ENCODE results near the gene HGF. TPM values are rescaled to one million over a fixed set of nuclear protein-coding genes. Genes with fewer than 3 reads are reported as not detected.

HGF gene
- polyA plus RNA-seq, 1 of the 3 experiments (the other 2 are of a cell fraction), result 1.5 TPM

- no peak overlapping the region for H3K4me3 ChIP-seq (ENCODE audit: low read depth in 2 of 2, low read length in 1 of 2)
- H3K9me2 ChIP-seq, result no peaks in the 10 kb centered on the region
- H3K4me1 ChIP-seq (ENCODE audit: control insufficient read depth in 1 of 2, insufficient read depth in 2 of 2, low read depth in 1 of 2, low read length in 1 of 2), result peaks cover 0 to 25% of the 10 kb centered on the region in 2 experiments; a peak in 2 of 4 replicates
- POLR2A ChIA-PET, result no interaction called here
- H3K36me3 ChIP-seq (replicated peaks in 1 of 2; ENCODE audit: control insufficient read depth in 1 of 2, insufficient read depth in 2 of 2, low read length in 1 of 2), result no peaks in the 10 kb centered on the region
- WGBS (ENCODE audit: low lambda C conversion rate), result 92% methylated on average over 5 of the region's 5 CpGs
- CTCF ChIA-PET, result interaction anchor here (1.0 to 1.7 kb wide), 7 partner anchors 20 to 277 kb away, joined by 3 to 7 read pairs (median 3); no protein-coding TSS in a partner anchor
- TF ChIP-seq CTCF (IDR thresholded peaks at IDR 0.05), result peak; percentile 33
- TF ChIP-seq SMC3 (IDR thresholded peaks at IDR 0.05; ENCODE audit: low read depth, low read length), result 0 out of 2 replicates have a peak, but pooled peaks have one; percentile 17
- no peak for TF ChIP-seq TCF12 (IDR thresholded peaks at IDR 0.05)
- H3K4me2 ChIP-seq, result no peak overlapping the region
- H3F3A ChIP-seq (replicated peaks; ENCODE audit: insufficient read depth), result no peaks in the 10 kb centered on the region
- no peak for DNase-seq
- H3K27me3 ChIP-seq (ENCODE audit: insufficient read depth), result no peaks in the 10 kb centered on the region
- H3K9ac ChIP-seq, result no peak overlapping the region
- H4K20me1 ChIP-seq (ENCODE audit: insufficient read depth), result no peaks in the 10 kb centered on the region
- H3K27ac ChIP-seq (ENCODE audit: low read depth in 2 of 2, low read length in 1 of 2), result no peak overlapping the region; a peak in 1 of 4 replicates
- no peaks in the 10 kb centered on the region for H3K79me2 ChIP-seq (ENCODE audit: insufficient read depth)
- no peaks in the 10 kb centered on the region for H3K9me3 ChIP-seq
- H2AFZ ChIP-seq (ENCODE audit: low read depth), result no peak overlapping the region
These were observed 7.2 kb upstream of the HGF start for GRCh38 chr7:81776948-81777630.

GRCh38 chr7:81776161-81776560 is 6.3 kb upstream of the HGF start:
- no peaks in the 10 kb centered on the region for H3K79me2 ChIP-seq (ENCODE audit: insufficient read depth)
- H3K4me3 ChIP-seq (ENCODE audit: low read depth in 2 of 2, low read length in 1 of 2), result no peak overlapping the region
- H3K4me1 ChIP-seq (ENCODE audit: control insufficient read depth in 1 of 2, insufficient read depth in 2 of 2, low read depth in 1 of 2, low read length in 1 of 2), result peaks cover 0 to 25% of the 10 kb centered on the region in 2 experiments; a peak in 2 of 4 replicates
- no peaks in the 10 kb centered on the region for H4K20me1 ChIP-seq (ENCODE audit: insufficient read depth)
- POLR2A ChIA-PET, result no interaction called here
- CTCF ChIA-PET, result interaction anchor here (1.6 to 1.7 kb wide), 2 partner anchors 29 to 276 kb away, joined by 4 to 7 read pairs; no protein-coding TSS in a partner anchor
- H2AFZ ChIP-seq (ENCODE audit: low read depth), result no peak overlapping the region
- 79% methylated on average over 1 of the region's 1 CpG for WGBS (ENCODE audit: low lambda C conversion rate)
- H3K9ac ChIP-seq, result no peak overlapping the region
- TF ChIP-seq SIN3A (IDR thresholded peaks at IDR 0.05; ENCODE audit: borderline replicate concordance, low read depth, low read length), result no peak
- DNase-seq, result no peak
- H3K9me2 ChIP-seq, result no peaks in the 10 kb centered on the region
- no peaks in the 10 kb centered on the region for H3K27me3 ChIP-seq (ENCODE audit: insufficient read depth)
- H3K9me3 ChIP-seq, result no peaks in the 10 kb centered on the region
- H3K4me2 ChIP-seq, result no peak overlapping the region
- H3K36me3 ChIP-seq (replicated peaks in 1 of 2; ENCODE audit: control insufficient read depth in 1 of 2, insufficient read depth in 2 of 2, low read length in 1 of 2), result no peaks in the 10 kb centered on the region
- H3F3A ChIP-seq (replicated peaks; ENCODE audit: insufficient read depth), result no peaks in the 10 kb centered on the region
- H3K27ac ChIP-seq (ENCODE audit: low read depth in 2 of 2, low read length in 1 of 2), result peak overlapping the region in 1 of 2 experiments; percentile 80; a peak in 2 of 4 replicates

- Histone ChIP-seq H4K20me1 (ENCODE audit: insufficient read depth) (no peaks in the 10 kb centered on the region), H3K9ac (no peak overlapping the region), H3K4me2 (no peak overlapping the region), H3K4me1 (ENCODE audit: control insufficient read depth in 1 of 2, insufficient read depth in 2 of 2, low read depth in 1 of 2, low read length in 1 of 2) (peaks cover 0 to 28% of the 10 kb centered on the region in 2 experiments; a peak in 2 of 4 replicates), H3K4me3 (ENCODE audit: low read depth in 2 of 2, low read length in 1 of 2) (no peak overlapping the region), H3K79me2 (ENCODE audit: insufficient read depth) (no peaks in the 10 kb centered on the region), H2AFZ (ENCODE audit: low read depth) (no peak overlapping the region), H3K36me3 (replicated peaks in 1 of 2; ENCODE audit: control insufficient read depth in 1 of 2, insufficient read depth in 2 of 2, low read length in 1 of 2) (no peaks in the 10 kb centered on the region), H3K9me2 (no peaks in the 10 kb centered on the region), H3K27me3 (ENCODE audit: insufficient read depth) (no peaks in the 10 kb centered on the region), H3K27ac (ENCODE audit: low read depth in 2 of 2, low read length in 1 of 2) (peak overlapping the region in 1 of 2 experiments; percentile 82; a peak in 2 of 4 replicates), H3F3A (replicated peaks; ENCODE audit: insufficient read depth) (no peaks in the 10 kb centered on the region), H3K9me3 (no peaks in the 10 kb centered on the region)
- WGBS (ENCODE audit: low lambda C conversion rate), result 40% methylated on average over 2 of the region's 2 CpGs
- TF ChIP-seq FOXJ3 (CRISPR knock-in tag; IDR thresholded peaks at IDR 0.05), result peak; percentile 90
- peak; percentile 23; the same call in 1 of the 2 replicates for TF ChIP-seq RAD21 (IDR thresholded peaks at IDR 0.05; ENCODE audit: low read length)
- TF ChIP-seq JUND (IDR thresholded peaks at IDR 0.05), result no peak
- peak; percentile 47; the same call in 1 of the 2 replicates for TF ChIP-seq TEAD4 (IDR thresholded peaks at IDR 0.05; ENCODE audit: borderline replicate concordance, insufficient read depth)
- TF ChIP-seq TCF12 (IDR thresholded peaks at IDR 0.05), result peak; percentile 37
- peak; percentile 65 for TF ChIP-seq CHD2 (IDR thresholded peaks at IDR 0.05; ENCODE audit: low read length, partially characterized antibody)
- peak; percentile 88; the same call in 1 of the 2 replicates for TF ChIP-seq RCOR1 (IDR thresholded peaks at IDR 0.05; ENCODE audit: low read length)
- TF ChIP-seq SMC3 (IDR thresholded peaks at IDR 0.05; ENCODE audit: low read depth, low read length), result no peak
- TF ChIP-seq MXI1 (IDR thresholded peaks at IDR 0.05; ENCODE audit: low read depth, low read length), result peak; percentile 49; the same call in 1 of the 2 replicates
- TF ChIP-seq EP300 (IDR thresholded peaks at IDR 0.05; ENCODE audit: borderline replicate concordance in 1 of 2, low read depth in 1 of 2, low read length in 1 of 2), result peak in 1 of 2 experiments; percentile 98; a peak in 2 of 4 replicates
- peak; percentile 97 for TF ChIP-seq GATA2 (CRISPR knock-in tag; IDR thresholded peaks at IDR 0.05)
- no peak for DNase-seq
- CTCF ChIA-PET, result interaction anchor here (0.5 to 1.6 kb wide), 5 partner anchors 35 to 499 kb away, joined by 3 to 7 read pairs (median 3); no protein-coding TSS in a partner anchor
- POLR2A ChIA-PET, result interaction anchor here (1.4 kb wide), 1 partner anchor 91 kb away, joined by 5 read pairs; no protein-coding TSS in a partner anchor
These were observed 5.7 kb upstream of the HGF start for GRCh38 chr7:81775560-81775959.

Measured in SK-N-SH (cell line).